Measurements from ENCODE around the gene ZNF524.

ZNF524 gene

GRCh38 chr19:55621673-55622231, 21.7 kb downstream of the ZNF524 start:
- no peak for DNase-seq (ENCODE audit: low read depth)

GRCh38 chr19:55622242-55622969, 22.3 kb downstream of the ZNF524 start:
- no peak for DNase-seq (ENCODE audit: low read depth)

GRCh38 chr19:55623130-55623529, 23.0 kb downstream of the ZNF524 start:
- DNase-seq (ENCODE audit: low read depth), result no peak

- no peak for DNase-seq (ENCODE audit: low read depth)
Measured at GRCh38 chr19:55623561-55623960, 23.5 kb downstream of the ZNF524 start.

GRCh38 chr19:55624109-55625003, 24.3 kb downstream of the ZNF524 start, which contains the start of gene ZNF784:
ZNF784 (minus strand) TSS chr19:55624566; CDS start chr19:55624561, 5 bp downstream.
- no peak for DNase-seq (ENCODE audit: low read depth)

GRCh38 chr19:55625004-55625326, 24.9 kb downstream of the ZNF524 start:
- DNase-seq (ENCODE audit: low read depth), result no peak

- DNase-seq (ENCODE audit: low read depth), result no peak
Measured at GRCh38 chr19:55626350-55626749, 26.3 kb downstream of the ZNF524 start.

- DNase-seq (ENCODE audit: low read depth), result no peak
Measured at GRCh38 chr19:55632463-55632834, 32.4 kb downstream of the ZNF524 start.

- no peak for DNase-seq (ENCODE audit: low read depth)
Measured at GRCh38 chr19:55633861-55634260, 33.8 kb downstream of the ZNF524 start.

- no peak for DNase-seq (ENCODE audit: low read depth)
Measured at GRCh38 chr19:55635334-55635717, 35.2 kb downstream of the ZNF524 start.

- no peak for DNase-seq (ENCODE audit: low read depth)
Measured at GRCh38 chr19:55635856-55636440, 35.9 kb downstream of the ZNF524 start.

GRCh38 chr19:55636723-55637122, 36.6 kb downstream of the ZNF524 start:
- no peak for DNase-seq (ENCODE audit: low read depth)

- DNase-seq (ENCODE audit: low read depth), result no peak
Measured at GRCh38 chr19:55637534-55637933, 37.4 kb downstream of the ZNF524 start.

GRCh38 chr19:55638864-55639359, 38.8 kb downstream of the ZNF524 start:
- DNase-seq (ENCODE audit: low read depth), result no peak

GRCh38 chr19:55640043-55640576, 40.0 kb downstream of the ZNF524 start:
- DNase-seq (ENCODE audit: low read depth), result no peak

GRCh38 chr19:55640577-55641425, 40.7 kb downstream of the ZNF524 start, which contains the start of gene ZNF580:
ZNF580 (plus strand) TSS chr19:55641002; CDS start chr19:55642509, 1,507 bp downstream.
- no peak for DNase-seq (ENCODE audit: low read depth)

GRCh38 chr19:55641426-55642152, 41.5 kb downstream of the ZNF524 start:
- DNase-seq (ENCODE audit: low read depth), result no peak

- no peak for DNase-seq (ENCODE audit: low read depth)
Measured at GRCh38 chr19:55642153-55643002, 42.3 kb downstream of the ZNF524 start.
